Smooth muscle cell (in vitro differentiated cells): Measurements from ENCODE around the gene LPIN1. TPM values are rescaled to one million over a fixed set of nuclear protein-coding genes. Genes with fewer than 3 reads are reported as not detected.

Experiments used
- DNase-seq: peaks from one replicate; lab custom pipeline; 2025; ENCODE audit not compliant: unreplicated experiment; lab: John Stamatoyannopoulos, UW
- H2AFZ ChIP-seq: fragments of 200-600 bp; sonication (generic); 2 replicates; pipeline ENCODE4 v1.6.0; 2016; ENCODE audit warnings: antibody characterized with exemption, low read depth, mild to moderate bottlenecking
- H3F3A ChIP-seq: fragments of 200-600 bp; sonication (generic); 2 replicates; pipeline ENCODE4 v1.6.0; 2017; ENCODE audit warnings: antibody characterized with exemption, low read depth
- H3K27ac ChIP-seq: fragments of 200-600 bp; sonication (generic); 2 replicates; pipeline ENCODE4 v1.5.1; 2016; ENCODE audit warnings: low read depth, mild to moderate bottlenecking
- H3K27me3 ChIP-seq: fragments of 200-600 bp; sonication (generic); 2 replicates; pipeline ENCODE4 v1.6.1; 2016; ENCODE audit warnings: low read depth, mild to moderate bottlenecking
- H3K36me3 ChIP-seq: fragments of 200-600 bp; sonication (generic); 2 replicates; pipeline ENCODE4 v1.5.1; 2016; ENCODE audit warnings: low read depth
- H3K4me1 ChIP-seq: fragments of 200-600 bp; sonication (generic); 2 replicates; pipeline ENCODE4 v1.5.1; 2016; ENCODE audit warnings: low read depth
- H3K4me2 ChIP-seq: fragments of 200-600 bp; sonication (generic); 2 replicates; pipeline ENCODE4 v1.6.0; 2016; ENCODE audit warnings: mild to moderate bottlenecking
- H3K4me3 ChIP-seq: fragments of 200-600 bp; sonication (generic); 2 replicates; pipeline ENCODE4 v1.5.1; 2016; ENCODE audit warnings: mild to moderate bottlenecking
- H3K79me2 ChIP-seq: fragments of 200-600 bp; sonication (generic); 2 replicates; pipeline ENCODE4 v1.6.0; 2016; ENCODE audit warnings: low read depth, mild to moderate bottlenecking
- H3K9ac ChIP-seq: fragments of 200-600 bp; sonication (generic); 2 replicates; pipeline ENCODE4 v1.6.0; 2016; ENCODE audit warnings: low read depth
- H3K9me3 ChIP-seq: fragments of 200-600 bp; sonication (generic); replicated peaks from 2 replicates; pipeline ENCODE4 v1.5.1; 2016; ENCODE audit warnings: low read depth
- H4K20me1 ChIP-seq: fragments of 200-600 bp; sonication (generic); 2 replicates; pipeline ENCODE4 v1.6.0; 2016; ENCODE audit warnings: low read depth
- CTCF ChIP-seq: fragments of 200-600 bp; sonication (generic); IDR thresholded peaks from 2 replicates; pipeline ENCODE4 v1.5.1; 2017; ENCODE audit warnings: borderline replicate concordance, mild to moderate bottlenecking, antibody characterized with exemption; ENCODE audit not compliant: insufficient read depth, poor library complexity, severe bottlenecking
- WGBS: methylation state at CpG from one replicate; pipeline ENCODE4 v1.1.7; 2016; ENCODE audit warnings: low lambda C conversion rate; 5-methylcytosine and 5-hydroxymethylcytosine counted together
- polyA plus RNA-seq: library from polyadenylated mRNA; unstranded; fragments of >200 nt; fragmentation: Nextera tagmentation; extraction: Ambion mirVana; gene quantifications from 2 replicates; pipeline ENCODE4 v1.2.1, GENCODE V29; 2016
- total RNA-seq: library from RNA; depleted of rRNA; stranded (reverse); fragments of >200 nt; gene quantifications from 2 replicates; pipeline ENCODE4 v1.2.3, GENCODE V29; 2014

LPIN1 gene
- total and polyA plus RNA-seq, 2 experiments from 2014 or later: 13.8 to 17.9 TPM

DNA sequence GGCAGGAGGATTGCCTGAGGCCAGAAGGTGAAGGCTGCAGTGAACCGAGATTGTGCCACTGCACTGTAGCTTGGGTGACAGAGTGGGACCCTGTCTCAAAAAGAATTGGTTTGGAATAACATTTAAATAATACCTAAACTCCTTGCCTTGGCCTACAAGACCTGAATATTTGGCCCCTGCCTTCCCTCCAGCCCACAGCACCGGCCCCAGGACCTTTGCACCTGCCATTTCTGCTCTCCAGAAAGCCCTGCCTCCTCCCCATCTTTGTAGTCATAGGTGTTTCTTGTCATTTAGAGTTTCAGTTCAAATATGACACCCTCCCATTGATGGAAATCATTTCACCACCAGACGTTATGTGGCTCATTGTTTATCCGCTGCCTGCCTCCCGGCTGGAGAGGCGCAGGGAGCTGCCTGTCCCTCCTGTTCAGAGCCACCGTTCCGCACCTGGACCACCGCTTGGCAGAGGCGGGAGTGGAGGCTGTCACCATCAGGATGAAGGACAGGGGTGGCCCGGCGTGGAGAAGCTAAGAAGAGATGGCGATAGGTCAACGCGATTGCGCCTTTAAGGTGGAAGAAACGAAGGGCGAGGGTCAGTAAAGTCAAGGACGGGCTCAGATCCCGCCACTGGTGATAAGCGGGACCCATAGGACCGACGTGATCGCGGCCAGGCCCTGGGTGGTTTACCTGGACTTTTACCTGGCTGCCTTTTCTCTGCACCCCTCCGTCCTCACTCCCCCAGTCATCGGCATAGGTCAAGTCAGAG, 638 bp upstream of the LPIN1 start:
- Histone ChIP-seq H3F3A (peaks cover 24% of the 10 kb centered on the region), H4K20me1 (peaks cover 35% of the 10 kb centered on the region), H3K79me2 (peaks cover 37% of the 10 kb centered on the region), H3K9me3 (no peaks in the 10 kb centered on the region), H3K36me3 (no peaks in the 10 kb centered on the region), H2AFZ (peak overlapping the region; percentile 75), H3K4me1 (peaks cover 21% of the 10 kb centered on the region), H3K4me2 (peak overlapping the region; percentile 90), H3K27me3 (no peaks in the 10 kb centered on the region), H3K27ac (no peak overlapping the region), H3K9ac (no peak overlapping the region), H3K4me3 (peak overlapping the region; percentile 67)
- 74% methylated on average over 27 of the region's 27 CpGs for WGBS
- DNase-seq: no peak
- TF ChIP-seq CTCF: no peak

GRCh38 chr2:11746807-11747459, 501 bp downstream of the LPIN1 start:
- H3K79me2 ChIP-seq: peaks cover 48% of the 10 kb centered on the region
- no peak for DNase-seq
- under 1% methylated on average over 21 of the region's 42 CpGs for WGBS

DNA sequence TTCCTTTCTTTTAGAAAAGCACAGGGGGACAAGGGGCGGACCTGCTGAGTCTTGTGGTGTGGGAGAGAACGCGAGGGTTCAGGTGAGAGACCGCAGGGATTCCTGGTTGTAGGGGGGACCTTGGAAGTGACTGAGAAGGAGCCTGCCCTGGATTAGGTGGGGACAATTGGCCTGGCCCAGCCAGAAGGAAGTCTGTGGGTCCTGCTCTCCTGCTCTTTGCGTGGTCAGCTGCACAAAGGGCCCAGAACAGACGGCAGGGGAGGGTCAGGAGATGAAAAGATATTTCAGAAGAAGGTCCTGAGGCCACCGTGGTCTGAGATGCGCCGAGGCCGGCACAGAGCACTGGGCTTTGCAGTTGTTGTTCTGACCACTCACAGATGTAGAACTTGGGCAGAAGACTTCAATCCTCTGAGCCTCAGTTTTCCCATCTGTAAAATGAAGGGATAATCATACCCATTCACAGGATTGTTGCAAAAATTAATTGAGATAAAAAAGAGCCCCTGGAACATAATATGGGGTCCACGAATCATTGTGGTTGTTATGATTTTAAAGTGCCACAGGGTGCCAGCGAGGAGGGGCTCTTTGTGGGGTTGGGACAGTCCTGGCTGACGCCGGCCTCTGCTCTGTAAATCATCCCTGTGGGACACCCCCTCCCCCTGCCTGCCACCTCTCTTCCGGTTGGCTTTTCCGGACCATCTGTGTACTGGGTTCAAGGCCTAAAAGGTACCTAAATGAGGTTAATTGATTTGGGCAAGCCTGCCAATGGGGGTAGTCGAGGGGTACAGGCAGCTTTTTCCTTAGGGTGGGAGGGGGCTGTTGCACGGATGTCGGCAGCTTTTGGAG, 1.8 kb downstream of the LPIN1 start:
- WGBS: 77% methylated on average over 19 of the region's 19 CpGs
- Histone ChIP-seq H3K9ac (no peak overlapping the region), H3K4me2 (peak overlapping the region; percentile 90), H2AFZ (no peak overlapping the region), H3K36me3 (no peaks in the 10 kb centered on the region), H4K20me1 (peaks cover 58% of the 10 kb centered on the region), H3K27me3 (no peaks in the 10 kb centered on the region), H3K4me3 (peak overlapping the region; percentile 67), H3K79me2 (peaks cover 57% of the 10 kb centered on the region), H3K4me1 (peaks cover 26% of the 10 kb centered on the region), H3K9me3 (no peaks in the 10 kb centered on the region), H3F3A (peaks cover 20% of the 10 kb centered on the region), H3K27ac (no peak overlapping the region)
- no peak for TF ChIP-seq CTCF
- DNase-seq: no peak

More at GRCh38 chr2:11746807-11747459, 501 bp downstream of the LPIN1 start:
- H3K9me3 ChIP-seq: no peaks in the 10 kb centered on the region
- peaks cover 21% of the 10 kb centered on the region for H3F3A ChIP-seq
- H3K36me3 ChIP-seq: no peaks in the 10 kb centered on the region
- H3K27me3 ChIP-seq: no peaks in the 10 kb centered on the region
- H3K4me3 ChIP-seq: peak overlapping the region; percentile 67
- peak overlapping the region; percentile 23 for H2AFZ ChIP-seq
- peaks cover 47% of the 10 kb centered on the region for H4K20me1 ChIP-seq
- H3K4me1 ChIP-seq: peaks cover 21% of the 10 kb centered on the region
- peak overlapping the region; percentile 67 for H3K9ac ChIP-seq
- no peak for TF ChIP-seq CTCF
- peak overlapping the region; percentile 90 for H3K4me2 ChIP-seq
- peak overlapping the region; percentile 47 for H3K27ac ChIP-seq
